GM18907 (cell line): ENCODE data around the gene SSTR5.

Source experiments
- ATAC-seq: cut with Tn5 transposase; IDR thresholded peaks from one replicate; pipeline ENCODE4 v1.9.1; 2021; ENCODE audit warnings: mild to moderate bottlenecking, moderate library complexity; ENCODE audit not compliant: unreplicated experiment

The SSTR5 gene

GRCh38 chr16:1053700-1054368, 18.7 kb upstream of the SSTR5 start:
- ATAC-seq: no peak

GRCh38 chr16:1054660-1055556, 17.6 kb upstream of the SSTR5 start:
- no peak for ATAC-seq

- ATAC-seq: no peak
These were observed 17.0 kb upstream of the SSTR5 start for GRCh38 chr16:1055557-1055924.

GRCh38 chr16:1056196-1056595, 16.4 kb upstream of the SSTR5 start:
- ATAC-seq: no peak

GRCh38 chr16:1057252-1057932, 15.2 kb upstream of the SSTR5 start:
- ATAC-seq: no peak

- no peak for ATAC-seq
These were observed 14.3 kb upstream of the SSTR5 start for GRCh38 chr16:1058216-1058615.

- no peak for ATAC-seq
These were observed 13.2 kb upstream of the SSTR5 start for GRCh38 chr16:1059310-1059709.

- no peak for ATAC-seq
These were observed 11.9 kb upstream of the SSTR5 start for GRCh38 chr16:1060416-1061340.

GRCh38 chr16:1061769-1062505, 10.6 kb upstream of the SSTR5 start:
- no peak for ATAC-seq

GRCh38 chr16:1062895-1063294, 9.7 kb upstream of the SSTR5 start:
- ATAC-seq: no peak

GRCh38 chr16:1063728-1064127, 8.8 kb upstream of the SSTR5 start:
- no peak for ATAC-seq

GRCh38 chr16:1065469-1066128, 6.9 kb upstream of the SSTR5 start:
- no peak for ATAC-seq

- no peak for ATAC-seq
These were observed 5.9 kb upstream of the SSTR5 start for GRCh38 chr16:1066584-1067172.

GRCh38 chr16:1067629-1068028, 4.9 kb upstream of the SSTR5 start:
- ATAC-seq: no peak

GRCh38 chr16:1068451-1068850, 4.1 kb upstream of the SSTR5 start:
- no peak for ATAC-seq

- no peak for ATAC-seq
These were observed 3.4 kb upstream of the SSTR5 start for GRCh38 chr16:1069154-1069553.

GRCh38 chr16:1070084-1070863, 2.3 kb upstream of the SSTR5 start:
- no peak for ATAC-seq

GRCh38 chr16:1070864-1071408, 1.6 kb upstream of the SSTR5 start:
- no peak for ATAC-seq
